Non-pigmented ciliary epithelial cell (primary cell): Measurements from ENCODE around the gene MICALL2.

Source experiments
- DNase-seq: peaks from one replicate; pipeline ENCODE4 v3.0.0-alpha.2; 2010; ENCODE audit warnings: low read depth

MICALL2 gene

GRCh38 chr7:1415389-1415990 lies 43.8 kb downstream of the MICALL2 start:
- no peak for DNase-seq

- no peak for DNase-seq
Observed at GRCh38 chr7:1413936-1414639, 45.2 kb downstream of the MICALL2 start.

GRCh38 chr7:1412322-1413261 lies 46.7 kb downstream of the MICALL2 start:
- peak; percentile 19 for DNase-seq

- DNase-seq, result no peak
Observed at GRCh38 chr7:1411414-1411813, 47.9 kb downstream of the MICALL2 start.

- DNase-seq, result no peak
Observed at GRCh38 chr7:1410992-1411391, 48.3 kb downstream of the MICALL2 start.

- no peak for DNase-seq
Observed at GRCh38 chr7:1409555-1409954, 49.7 kb downstream of the MICALL2 start.

GRCh38 chr7:1408466-1408865 lies 50.8 kb downstream of the MICALL2 start:
- no peak for DNase-seq

- no peak for DNase-seq
Observed at GRCh38 chr7:1407892-1408291, 51.4 kb downstream of the MICALL2 start.

- DNase-seq, result no peak
Observed at GRCh38 chr7:1404898-1405548, 54.2 kb downstream of the MICALL2 start.

GRCh38 chr7:1404460-1404809 lies 54.8 kb downstream of the MICALL2 start:
- no peak for DNase-seq

- DNase-seq, result peak; percentile 8
Observed at GRCh38 chr7:1403638-1404459, 55.4 kb downstream of the MICALL2 start.

- DNase-seq, result no peak
Observed at GRCh38 chr7:1402791-1403637, 56.3 kb downstream of the MICALL2 start.

GRCh38 chr7:1402110-1402790 lies 57.0 kb downstream of the MICALL2 start:
- no peak for DNase-seq

GRCh38 chr7:1401011-1401410 lies 58.3 kb downstream of the MICALL2 start:
- DNase-seq, result no peak

GRCh38 chr7:1400371-1400770 lies 58.9 kb downstream of the MICALL2 start:
- DNase-seq, result no peak

GRCh38 chr7:1397491-1398327 lies 61.6 kb downstream of the MICALL2 start:
- peak; percentile 8 for DNase-seq

GRCh38 chr7:1396195-1396594 lies 63.1 kb downstream of the MICALL2 start:
- no peak for DNase-seq

GRCh38 chr7:1395211-1396070 lies 63.8 kb downstream of the MICALL2 start:
- DNase-seq, result no peak
